Measurements from ENCODE around the gene UBE2I. TPM values are rescaled to one million over a fixed set of nuclear protein-coding genes. Genes with fewer than 3 reads are reported as not detected.

UBE2I gene
- total RNA-seq, 1 experiment from 2014 or later = 290 TPM

GRCh38 chr16:1346422-1347285, 37.2 kb downstream of the UBE2I start:
- TF ChIP-seq CTCF (conservative IDR thresholded peaks at IDR 0.05) = peak; percentile 24; the same call in 2 of the 3 replicates
- Histone ChIP-seq H3K9me3 (ENCODE audit: control insufficient read depth, low read depth, low read length) (no peaks in the 10 kb centered on the region), H3T11ph (ENCODE audit: low read length) (no peak overlapping the region), H3K4ac (ENCODE audit: low read depth, low read length) (no peak overlapping the region), H3K4me1 (ENCODE audit: insufficient read depth, low read length) (no peaks in the 10 kb centered on the region), H2BK12ac (ENCODE audit: insufficient read length, low read depth, low read length) (no peak overlapping the region), H4K8ac (replicated peaks; ENCODE audit: insufficient read length, low read depth, low read length) (no peak overlapping the region), H2BK20ac (ENCODE audit: low read depth, low read length, poor library complexity, severe bottlenecking) (no peak overlapping the region), H2AFZ (ENCODE audit: low read length) (no peak overlapping the region), H3K23me2 (ENCODE audit: insufficient read length, low read depth, low read length, poor library complexity, severe bottlenecking) (no peaks in the 10 kb centered on the region), H2BK120ac (ENCODE audit: low read depth, low read length, poor library complexity, severe bottlenecking) (no peak overlapping the region), H3K56ac (ENCODE audit: insufficient read length, low read depth, low read length) (no peak overlapping the region), H3K27ac (ENCODE audit: insufficient read length, low read depth, low read length) (no peak overlapping the region), H4K20me1 (ENCODE audit: control insufficient read depth, insufficient read depth, insufficient read length) (no peaks in the 10 kb centered on the region), H3K4me2 (ENCODE audit: insufficient read depth, insufficient read length, low read length) (no peak overlapping the region), H2BK5ac (ENCODE audit: insufficient read length, low read length) (no peak overlapping the region), H3K9ac (ENCODE audit: extremely low read depth, insufficient read length, low read length) (no peak overlapping the region), H3K23ac (ENCODE audit: insufficient read length, low read depth, low read length) (no peak overlapping the region), H3K27me3 (ENCODE audit: insufficient read depth, low read length) (no peaks in the 10 kb centered on the region), H2BK15ac (ENCODE audit: low read depth, low read length) (no peak overlapping the region), H3K18ac (ENCODE audit: insufficient read length, low read depth, low read length) (no peak overlapping the region), H3K79me2 (ENCODE audit: insufficient read depth, low read length) (no peaks in the 10 kb centered on the region), H3K14ac (ENCODE audit: insufficient read depth, low read length) (no peak overlapping the region), H2AK5ac (ENCODE audit: insufficient read length, low read length) (no peak overlapping the region), H4K5ac (ENCODE audit: insufficient read length, low read depth, low read length) (no peak overlapping the region), H3K79me1 (ENCODE audit: insufficient read depth, low read depth, low read length, poor library complexity, severe bottlenecking) (no peaks in the 10 kb centered on the region), H4K91ac (ENCODE audit: insufficient read length, low read depth, low read length) (no peak overlapping the region)
- Mint-ChIP-seq H3K9me3 (no peaks in the 10 kb centered on the region), H3K27ac (no peak overlapping the region), H3K36me3 (ENCODE audit: insufficient read depth in 1 of 3, low read depth in 3 of 3) (peaks cover 3 to 18% (median 12%) of the 10 kb centered on the region in 3 experiments; a peak in 5 of 7 replicates), H3K27me3 (ENCODE audit: low read depth) (peaks cover 11% of the 10 kb centered on the region), H3K4me3 (no peak overlapping the region), H3K4me1 (peaks cover 6 to 7% of the 10 kb centered on the region in 2 experiments)
- no peak for DNase-seq
- no CpG with 5 or more reads among the region's 34 CpGs for whole genome bisulfite sequencing (ENCODE audit: extremely low coverage, insufficient read length, low lambda C conversion rate)

Data from H9 (cell line).